Fibroblast of lung (primary cell): ENCODE results near the gene PCCB. TPM values are rescaled to one million over a fixed set of nuclear protein-coding genes. Genes with fewer than 3 reads are reported as not detected.

Source experiments
- DNase-seq, 2 donors: peaks; one replicate each; pipeline versions ENCODE4 v3.0.0 to v3.0.0-alpha.2; 2010; ENCODE audit warnings: low read depth in 2 of 2
- H2AFZ ChIP-seq: 2 replicates; pipeline ENCODE4 v1.5.1; 2012; ENCODE audit warnings: low read length, control low read depth, inconsistent platforms
- H3K27ac ChIP-seq: 2 replicates; pipeline ENCODE4 v1.5.1; 2011; ENCODE audit warnings: low read length, control low read depth; ENCODE audit not compliant: insufficient read depth
- H3K27me3 ChIP-seq: 2 replicates; pipeline ENCODE4 v1.5.1; 2011; ENCODE audit warnings: mild to moderate bottlenecking, low read length; ENCODE audit not compliant: control insufficient read depth, insufficient read depth
- H3K36me3 ChIP-seq: 2 replicates; pipeline ENCODE4 v1.5.1; 2011; ENCODE audit warnings: low read length; ENCODE audit not compliant: control insufficient read depth, insufficient read depth
- H3K4me1 ChIP-seq: 2 replicates; pipeline ENCODE4 v1.5.1; 2011; ENCODE audit warnings: low read length; ENCODE audit not compliant: control insufficient read depth, insufficient read depth; ENCODE audit errors: extremely low read depth
- H3K4me2 ChIP-seq: 2 replicates; pipeline ENCODE4 v1.5.1; 2011; ENCODE audit warnings: low read length, control low read depth; ENCODE audit not compliant: insufficient read depth; ENCODE audit errors: extremely low read depth
- H3K4me3 ChIP-seq, 4 experiments: fragments of 200-600 bp in 1 of 4; sonication (generic) in 1 of 4; replicated peaks in 1 of 4; 2 replicates each; pipeline ENCODE4 v1.5.1; 2011 to 2016; ENCODE audit warnings: low read length in 4 of 4, low read depth in 3 of 4, mild to moderate bottlenecking in 3 of 4, control low read depth in 2 of 4, inconsistent platforms in 1 of 4, mixed read lengths in 1 of 4; ENCODE audit not compliant: insufficient read depth in 1 of 4; ENCODE audit errors: control extremely low read depth in 1 of 4
- H3K79me2 ChIP-seq: 2 replicates; pipeline ENCODE4 v1.5.1; 2012; ENCODE audit warnings: mild to moderate bottlenecking, low read length, inconsistent platforms; ENCODE audit not compliant: control insufficient read depth, insufficient read depth
- H3K9ac ChIP-seq: 2 replicates; pipeline ENCODE4 v1.5.1; 2011; ENCODE audit warnings: mild to moderate bottlenecking, low read length, control low read depth; ENCODE audit not compliant: insufficient read depth
- H3K9me3 ChIP-seq: 2 replicates; pipeline ENCODE4 v1.5.1; 2012; ENCODE audit warnings: low read depth, low read length; ENCODE audit not compliant: control insufficient read depth, insufficient read depth
- H4K20me1 ChIP-seq: 2 replicates; pipeline ENCODE4 v1.5.1; 2011; ENCODE audit warnings: low read length; ENCODE audit not compliant: control insufficient read depth, insufficient read depth; ENCODE audit errors: extremely low read depth
- CTCF ChIP-seq, 2 donors: IDR thresholded peaks in 1 of 2; conservative IDR thresholded peaks in 1 of 2; 1 replicate in 1 of 2; 2 replicates in 1 of 2; pipeline ENCODE4 v1.5.1; 2011 to 2012; ENCODE audit warnings: low read length in 2 of 2, control low read depth in 1 of 2, inconsistent platforms in 1 of 2, low read depth in 1 of 2, mild to moderate bottlenecking in 1 of 2
- EZH2 ChIP-seq: IDR thresholded peaks from 2 replicates; pipeline ENCODE4 v1.5.1; 2012; ENCODE audit warnings: low read length, control low read depth, mild to moderate bottlenecking; ENCODE audit errors: missing control alignments
- polyA plus RNA-seq, 2 donors: library from polyadenylated mRNA; depleted of rRNA in 1 of 2; stranded (reverse) in 1 of 2; unstranded in 1 of 2; fragments of >200 nt; gene quantifications; 2 replicates each; pipeline ENCODE4 v1.2.1, GENCODE V29; 2011 to 2012; ENCODE audit warnings: missing spikeins in 1 of 2
- total RNA-seq: library from RNA; depleted of rRNA; stranded (reverse); fragments of >200 nt; gene quantifications from 2 replicates; pipeline ENCODE4 v1.2.1, GENCODE V29; 2014

The PCCB gene
- total and polyA plus RNA-seq, 2 donors (not counting 1 experiment from before 2014, with no cell fraction given): 56.0 to 81.4 TPM

- Histone ChIP-seq H4K20me1 (no peaks in the 10 kb centered on the region), H3K36me3 (no peaks in the 10 kb centered on the region), H3K4me3 (no peak overlapping the region), H3K27ac (no peak overlapping the region), H3K4me2 (no peak overlapping the region), H3K9ac (no peak overlapping the region), H2AFZ (no peak overlapping the region), H3K9me3 (no peaks in the 10 kb centered on the region), H3K4me1 (no peaks in the 10 kb centered on the region), H3K79me2 (no peaks in the 10 kb centered on the region), H3K27me3 (peaks cover 9% of the 10 kb centered on the region)
- no peak for DNase-seq
- no peak for TF ChIP-seq CTCF (conservative IDR thresholded peaks at IDR 0.05 in 1 of 2, IDR thresholded peaks at IDR 0.05 in 1 of 2; ENCODE audit: low read depth in 1 of 2, low read length in 2 of 2)
- no peak for TF ChIP-seq EZH2
Measured at GRCh38 chr3:136235545-136235944, 14.6 kb upstream of the PCCB start.

DNA sequence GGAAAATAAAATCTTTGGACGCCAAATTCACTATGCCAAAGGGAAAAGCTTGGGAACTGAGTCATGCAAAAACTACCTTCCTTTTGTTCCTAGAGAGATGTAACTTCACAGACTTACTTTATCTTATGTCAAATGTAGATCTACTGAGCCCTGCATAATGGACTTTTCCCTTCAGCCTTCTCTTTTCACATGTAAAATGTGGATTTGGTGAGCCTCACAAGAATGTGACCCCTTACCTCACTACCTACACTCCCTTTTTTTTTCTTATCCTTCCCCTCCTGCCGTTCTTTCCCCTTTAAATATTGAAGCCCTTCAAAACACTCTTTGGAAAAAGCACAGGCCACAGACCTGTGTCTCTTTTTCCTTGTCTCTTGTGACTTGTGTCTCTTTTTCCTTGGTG is 14.0 kb upstream of the PCCB start:
- no peaks in the 10 kb centered on the region for H3K4me1 ChIP-seq
- H3K79me2 ChIP-seq: no peaks in the 10 kb centered on the region
- no peak overlapping the region for H3K27ac ChIP-seq
- H3K4me2 ChIP-seq: no peak overlapping the region
- DNase-seq: no peak
- no peak overlapping the region for H3K9ac ChIP-seq
- TF ChIP-seq CTCF (conservative IDR thresholded peaks at IDR 0.05 in 1 of 2, IDR thresholded peaks at IDR 0.05 in 1 of 2; ENCODE audit: low read depth in 1 of 2, low read length in 2 of 2) (no peak), EZH2 (no peak)
- peaks cover 9% of the 10 kb centered on the region for H3K27me3 ChIP-seq
- no peaks in the 10 kb centered on the region for H4K20me1 ChIP-seq
- no peaks in the 10 kb centered on the region for H3K9me3 ChIP-seq
- H2AFZ ChIP-seq: no peak overlapping the region
- no peaks in the 10 kb centered on the region for H3K36me3 ChIP-seq
- no peak overlapping the region for H3K4me3 ChIP-seq

DNA sequence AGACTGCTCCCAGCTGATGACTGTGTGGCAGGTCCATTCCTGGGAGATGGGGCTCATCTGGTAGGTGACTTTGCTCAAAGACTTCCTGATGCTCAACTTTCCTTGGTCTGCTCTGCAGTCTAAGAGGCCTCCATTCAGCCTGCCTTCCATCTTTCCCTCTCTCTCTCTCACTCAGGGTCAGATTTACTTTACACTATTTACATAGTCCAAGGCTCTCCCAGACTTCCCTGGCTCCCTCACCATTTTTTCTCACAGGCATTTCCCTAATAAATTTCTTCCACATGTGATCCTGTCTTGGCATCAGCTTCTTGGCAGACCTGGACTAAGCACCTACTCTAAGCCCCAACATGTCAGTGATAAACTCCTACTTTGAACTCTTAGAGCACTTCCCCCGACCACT is 13.0 kb upstream of the PCCB start:
- no peaks in the 10 kb centered on the region for H3K9me3 ChIP-seq
- no peaks in the 10 kb centered on the region for H3K79me2 ChIP-seq
- H3K4me1 ChIP-seq: no peaks in the 10 kb centered on the region
- no peaks in the 10 kb centered on the region for H4K20me1 ChIP-seq
- no peak overlapping the region for H3K9ac ChIP-seq
- peaks cover 9% of the 10 kb centered on the region for H3K27me3 ChIP-seq
- H3K4me3 ChIP-seq: no peak overlapping the region
- no peaks in the 10 kb centered on the region for H3K36me3 ChIP-seq
- no peak overlapping the region for H3K4me2 ChIP-seq
- no peak overlapping the region for H2AFZ ChIP-seq
- no peak for TF ChIP-seq CTCF (conservative IDR thresholded peaks at IDR 0.05 in 1 of 2, IDR thresholded peaks at IDR 0.05 in 1 of 2; ENCODE audit: low read depth in 1 of 2, low read length in 2 of 2)
- TF ChIP-seq EZH2: no peak
- H3K27ac ChIP-seq: no peak overlapping the region
- no peak for DNase-seq
